ENCODE results near the gene GYPC.

The GYPC gene

DNA sequence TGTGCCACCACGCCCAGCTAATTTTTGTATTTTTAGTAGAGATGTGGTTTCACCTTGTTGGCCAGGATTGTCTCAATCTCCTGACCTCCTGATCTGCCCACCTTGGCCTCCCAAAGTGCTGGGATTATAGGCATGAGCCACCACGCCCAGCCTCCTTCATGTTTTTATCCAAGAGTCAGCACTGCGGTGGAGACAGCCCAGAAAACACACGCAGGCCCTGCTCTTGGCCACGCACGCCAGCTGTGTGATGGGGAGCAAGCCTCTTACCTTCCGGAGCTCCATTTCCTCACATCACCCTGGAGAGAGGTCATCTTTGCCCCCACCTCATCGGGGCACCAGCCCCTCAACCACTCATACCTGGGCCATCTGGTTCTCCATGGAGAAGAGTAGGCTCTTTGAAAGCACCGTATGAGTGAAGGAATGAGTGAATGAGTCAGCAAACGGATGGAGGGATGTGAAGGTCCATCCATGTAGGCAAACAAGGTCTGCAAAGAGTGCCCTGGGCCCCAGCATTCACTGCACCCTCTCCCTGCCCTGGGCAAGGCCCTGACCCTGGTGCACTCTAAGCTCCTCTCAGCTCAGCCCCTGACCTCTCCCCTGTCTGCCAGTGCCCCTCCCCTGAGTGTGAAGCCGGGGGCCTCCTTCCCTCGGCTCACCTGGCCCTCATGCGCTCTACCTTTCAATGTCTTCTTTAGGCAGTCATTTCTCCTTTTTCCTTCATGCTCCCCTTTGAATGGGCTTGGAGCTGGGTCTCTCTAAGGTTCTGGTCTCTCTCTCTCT is 7.4 kb downstream of the GYPC start:
- Mint-ChIP-seq H3K27ac (ENCODE audit: low read depth) (peak overlapping the region; percentile 98), H3K4me1 (peaks cover 95% of the 10 kb centered on the region), H3K9me3 (no peaks in the 10 kb centered on the region), H3K36me3 (ENCODE audit: insufficient read depth) (peaks cover 20% of the 10 kb centered on the region), H3K27me3 (no peaks in the 10 kb centered on the region), H3K4me3 (peak overlapping the region; percentile 68)
- DNase-seq (ENCODE audit: low spot score in 2 of 2): no peak
- no peak for ATAC-seq (replicated peaks; ENCODE audit: extremely low read depth, poor library complexity, severe bottlenecking)

DNA sequence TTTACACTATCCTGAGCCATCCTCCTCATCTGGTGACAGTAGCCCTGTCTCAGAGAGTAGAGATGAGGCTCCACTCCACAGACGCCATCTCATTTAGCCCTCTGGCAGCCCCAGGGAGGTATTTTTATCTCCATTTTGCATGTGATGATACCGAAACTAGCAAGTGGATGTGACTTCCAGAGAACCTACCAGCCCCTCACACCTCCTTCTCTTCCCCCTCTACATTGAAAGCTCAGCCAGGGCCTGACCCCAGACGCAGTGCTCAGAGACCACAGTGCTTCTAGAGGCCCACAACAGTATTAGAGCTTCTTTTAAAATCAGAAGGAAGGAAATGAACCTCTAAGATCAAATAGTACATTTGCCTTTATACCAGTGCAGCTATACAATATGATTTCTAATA is 8.3 kb downstream of the GYPC start:
- DNase-seq (ENCODE audit: low spot score in 2 of 2): peak in 1 of 2 donors; percentile 32
- H3K27me3 Mint-ChIP-seq: no peaks in the 10 kb centered on the region
- peaks cover 87% of the 10 kb centered on the region for H3K4me1 Mint-ChIP-seq
- peak overlapping the region; percentile 98 for H3K27ac Mint-ChIP-seq (ENCODE audit: low read depth)
- H3K36me3 Mint-ChIP-seq (ENCODE audit: insufficient read depth): peaks cover 22% of the 10 kb centered on the region
- ATAC-seq (replicated peaks; ENCODE audit: extremely low read depth, poor library complexity, severe bottlenecking): peak; percentile 90
- H3K4me3 Mint-ChIP-seq: peak overlapping the region; percentile 68
- no peaks in the 10 kb centered on the region for H3K9me3 Mint-ChIP-seq

GRCh38 chr2:126664639-126665038 is 8.7 kb downstream of the GYPC start:
- DNase-seq (ENCODE audit: low spot score in 2 of 2) (no peak), ATAC-seq (replicated peaks; ENCODE audit: extremely low read depth, poor library complexity, severe bottlenecking) (peak; percentile 4)
- no peaks in the 10 kb centered on the region for H3K27me3 Mint-ChIP-seq
- peaks cover 83% of the 10 kb centered on the region for H3K4me1 Mint-ChIP-seq
- H3K27ac Mint-ChIP-seq (ENCODE audit: low read depth): peak overlapping the region; percentile 98
- peak overlapping the region; percentile 68 for H3K4me3 Mint-ChIP-seq
- peaks cover 21% of the 10 kb centered on the region for H3K36me3 Mint-ChIP-seq (ENCODE audit: insufficient read depth)
- no peaks in the 10 kb centered on the region for H3K9me3 Mint-ChIP-seq

- peaks cover 22% of the 10 kb centered on the region for H3K36me3 Mint-ChIP-seq (ENCODE audit: insufficient read depth)
- peak overlapping the region; percentile 98 for H3K27ac Mint-ChIP-seq (ENCODE audit: low read depth)
- H3K4me1 Mint-ChIP-seq: peaks cover 83% of the 10 kb centered on the region
Observed at GRCh38 chr2:126665483-126665882, 9.5 kb downstream of the GYPC start.

GRCh38 chr2:126668254-126668653 is 12.3 kb downstream of the GYPC start:
- H3K4me1 Mint-ChIP-seq: peaks cover 76% of the 10 kb centered on the region
- no peaks in the 10 kb centered on the region for H3K9me3 Mint-ChIP-seq
- H3K27me3 Mint-ChIP-seq: no peaks in the 10 kb centered on the region
- DNase-seq (ENCODE audit: low spot score in 2 of 2) (no peak), ATAC-seq (replicated peaks; ENCODE audit: extremely low read depth, poor library complexity, severe bottlenecking) (no peak)
- H3K27ac Mint-ChIP-seq (ENCODE audit: low read depth): no peak overlapping the region
- H3K4me3 Mint-ChIP-seq: no peak overlapping the region
- H3K36me3 Mint-ChIP-seq (ENCODE audit: insufficient read depth): peaks cover 16% of the 10 kb centered on the region

More at GRCh38 chr2:126665483-126665882, 9.5 kb downstream of the GYPC start:
- DNase-seq (ENCODE audit: low spot score in 2 of 2): no peak
- no peak overlapping the region for H3K4me3 Mint-ChIP-seq
- H3K27me3 Mint-ChIP-seq: no peaks in the 10 kb centered on the region
- no peaks in the 10 kb centered on the region for H3K9me3 Mint-ChIP-seq
- no peak for ATAC-seq (replicated peaks; ENCODE audit: extremely low read depth, poor library complexity, severe bottlenecking)

DNA sequence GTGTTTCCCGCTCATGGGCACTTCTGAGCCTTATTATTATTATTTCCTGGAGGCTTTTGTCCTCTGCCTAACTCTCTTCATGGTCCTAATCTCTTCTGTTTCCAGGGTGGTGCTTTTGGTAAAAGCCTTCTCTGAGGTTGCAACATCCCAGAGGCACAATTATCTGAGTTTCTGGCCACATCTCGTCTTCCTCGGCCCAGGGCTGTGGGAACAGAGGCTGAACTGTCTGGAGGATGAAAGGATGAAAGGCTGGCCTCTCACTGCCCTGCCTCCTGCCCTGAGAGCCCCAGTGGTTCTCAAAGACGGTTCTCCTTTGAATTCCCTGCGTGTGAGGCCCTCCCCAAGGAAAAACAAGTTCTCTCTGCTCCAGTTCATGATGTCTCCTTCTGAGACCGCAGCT is 13.8 kb downstream of the GYPC start:
- no peak for ATAC-seq (replicated peaks; ENCODE audit: extremely low read depth, poor library complexity, severe bottlenecking)
- peaks cover 61% of the 10 kb centered on the region for H3K4me1 Mint-ChIP-seq
- H3K36me3 Mint-ChIP-seq (ENCODE audit: insufficient read depth): peaks cover 12% of the 10 kb centered on the region
- H3K4me3 Mint-ChIP-seq: no peak overlapping the region
- H3K9me3 Mint-ChIP-seq: no peaks in the 10 kb centered on the region
- no peak overlapping the region for H3K27ac Mint-ChIP-seq (ENCODE audit: low read depth)
- H3K27me3 Mint-ChIP-seq: no peaks in the 10 kb centered on the region
- DNase-seq (ENCODE audit: low spot score in 2 of 2): no peak

DNA sequence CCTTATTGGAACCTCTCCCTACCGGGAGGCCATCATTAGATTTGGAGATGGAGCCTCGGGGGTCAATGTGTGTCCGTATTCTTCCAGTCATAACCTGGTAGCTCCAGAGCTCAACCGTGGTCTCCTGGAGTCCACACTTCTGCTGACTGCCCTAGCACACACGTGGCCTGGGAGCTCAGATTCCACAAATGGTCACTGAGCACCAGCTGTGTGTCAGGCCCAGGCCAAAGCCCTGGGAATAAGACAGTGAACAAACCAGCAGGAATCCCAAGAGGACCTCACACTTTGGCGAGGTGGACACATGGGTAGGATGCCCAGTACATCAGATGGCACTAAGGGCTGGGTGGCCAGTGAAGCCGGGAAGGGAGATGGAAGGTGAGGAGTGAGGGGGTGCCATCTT is 15.5 kb downstream of the GYPC start:
- peaks cover 54% of the 10 kb centered on the region for H3K4me1 Mint-ChIP-seq
- H3K9me3 Mint-ChIP-seq: peaks cover 5% of the 10 kb centered on the region
- no peak for ATAC-seq (replicated peaks; ENCODE audit: extremely low read depth, poor library complexity, severe bottlenecking)
- no peaks in the 10 kb centered on the region for H3K27me3 Mint-ChIP-seq
- H3K4me3 Mint-ChIP-seq: no peak overlapping the region
- H3K27ac Mint-ChIP-seq (ENCODE audit: low read depth): no peak overlapping the region
- peaks cover 12% of the 10 kb centered on the region for H3K36me3 Mint-ChIP-seq (ENCODE audit: insufficient read depth)
- DNase-seq (ENCODE audit: low spot score in 2 of 2): no peak

DNA sequence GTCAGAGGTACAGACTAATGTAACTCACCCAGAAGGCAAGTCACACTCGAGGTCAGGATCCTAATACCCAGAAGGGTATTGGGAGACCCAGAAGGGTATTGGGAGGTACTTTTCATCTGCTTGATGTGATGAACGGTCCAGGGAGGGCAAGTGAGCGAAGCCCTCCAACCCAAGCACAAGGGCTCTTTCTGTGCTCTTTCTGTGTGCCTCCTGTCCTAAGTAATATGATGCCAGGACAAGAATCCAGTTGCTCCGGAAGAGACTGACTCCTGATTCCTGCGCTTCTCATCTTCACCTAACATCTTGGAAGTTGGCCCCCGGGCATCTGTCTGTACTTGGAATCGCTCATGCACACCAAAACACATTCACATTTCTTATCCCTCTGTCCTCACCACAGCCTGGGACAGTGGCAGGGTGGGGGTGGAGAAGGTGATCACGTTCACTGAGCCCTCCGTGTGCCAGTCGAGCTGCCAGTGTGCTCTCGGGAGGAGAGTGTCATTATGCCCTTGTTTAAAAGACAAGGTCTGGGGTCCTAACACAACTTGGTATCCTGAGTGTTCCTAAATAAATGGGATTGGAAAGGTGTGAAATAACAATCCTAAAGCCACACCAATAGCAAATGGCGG is 17.1 kb downstream of the GYPC start:
- DNase-seq (ENCODE audit: low spot score in 2 of 2) (no peak), ATAC-seq (replicated peaks; ENCODE audit: extremely low read depth, poor library complexity, severe bottlenecking) (no peak)
- Mint-ChIP-seq H3K9me3 (peaks cover 5% of the 10 kb centered on the region), H3K27ac (ENCODE audit: low read depth) (no peak overlapping the region), H3K27me3 (no peaks in the 10 kb centered on the region), H3K4me1 (peaks cover 48% of the 10 kb centered on the region), H3K36me3 (ENCODE audit: insufficient read depth) (peaks cover 12% of the 10 kb centered on the region), H3K4me3 (no peak overlapping the region)

DNA sequence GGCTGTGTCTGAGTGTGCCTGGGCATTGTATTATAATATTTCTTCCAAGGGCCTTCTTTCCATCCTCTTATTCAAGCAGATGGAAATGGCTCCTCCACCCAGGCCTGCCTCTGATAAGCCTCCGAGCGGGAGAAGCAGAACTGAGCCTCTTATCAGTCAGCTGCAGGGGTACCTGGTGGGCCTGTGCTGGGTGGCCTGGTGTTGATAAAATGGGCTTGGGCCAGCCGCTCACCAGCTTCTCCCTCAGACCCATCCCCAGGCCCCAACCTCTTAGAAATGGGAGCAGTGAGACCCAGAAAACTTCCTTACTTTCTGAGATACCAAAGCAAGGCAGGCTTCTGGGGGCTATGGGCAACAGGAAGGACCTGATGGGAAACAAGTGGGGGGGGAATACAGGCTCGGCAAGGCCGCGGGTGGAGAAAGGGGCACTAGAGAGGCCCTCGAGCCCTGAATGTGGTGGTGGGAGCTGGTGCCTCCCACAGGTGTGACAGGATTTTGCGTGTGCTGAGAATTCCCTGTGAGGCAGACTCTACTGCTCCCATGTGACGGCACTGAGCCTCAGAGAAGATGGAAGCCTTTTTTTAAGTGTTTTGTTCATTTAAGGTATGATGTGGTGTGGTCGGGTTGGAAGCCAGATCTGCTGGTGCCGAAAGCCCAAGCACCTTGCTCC is 18.3 kb downstream of the GYPC start:
- ATAC-seq (replicated peaks; ENCODE audit: extremely low read depth, poor library complexity, severe bottlenecking) (no peak), DNase-seq (ENCODE audit: low spot score in 2 of 2) (no peak)
- Mint-ChIP-seq H3K27me3 (no peaks in the 10 kb centered on the region), H3K9me3 (peaks cover 5% of the 10 kb centered on the region), H3K4me3 (no peak overlapping the region), H3K27ac (ENCODE audit: low read depth) (no peak overlapping the region), H3K4me1 (peaks cover 58% of the 10 kb centered on the region), H3K36me3 (ENCODE audit: insufficient read depth) (peaks cover 10% of the 10 kb centered on the region)

DNA sequence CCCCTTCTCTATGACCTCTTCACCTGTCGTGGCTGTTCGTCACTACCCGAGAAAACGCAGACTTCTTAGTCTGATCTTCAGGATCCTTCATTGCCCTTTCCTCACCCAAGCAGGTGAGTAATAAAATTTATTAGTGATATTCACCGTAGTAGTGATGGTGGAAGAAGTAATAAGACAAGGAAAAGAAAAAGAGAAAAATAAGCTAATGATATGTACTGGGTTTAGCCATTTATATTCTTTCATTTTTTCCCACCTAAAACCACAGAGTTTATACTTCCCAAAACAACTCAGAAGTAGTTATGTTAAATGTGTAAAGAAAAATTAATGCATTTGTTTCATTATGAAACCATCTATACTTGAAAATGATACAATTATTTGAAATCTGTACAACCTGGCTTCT is 19.7 kb downstream of the GYPC start:
- no peak for DNase-seq (ENCODE audit: low spot score in 2 of 2)
- Mint-ChIP-seq H3K36me3 (ENCODE audit: insufficient read depth) (peaks cover 9% of the 10 kb centered on the region), H3K27me3 (no peaks in the 10 kb centered on the region), H3K9me3 (peaks cover 5% of the 10 kb centered on the region), H3K27ac (ENCODE audit: low read depth) (peak overlapping the region; percentile 30), H3K4me3 (no peak overlapping the region), H3K4me1 (peaks cover 53% of the 10 kb centered on the region)
- ATAC-seq (replicated peaks; ENCODE audit: extremely low read depth, poor library complexity, severe bottlenecking): no peak

DNA sequence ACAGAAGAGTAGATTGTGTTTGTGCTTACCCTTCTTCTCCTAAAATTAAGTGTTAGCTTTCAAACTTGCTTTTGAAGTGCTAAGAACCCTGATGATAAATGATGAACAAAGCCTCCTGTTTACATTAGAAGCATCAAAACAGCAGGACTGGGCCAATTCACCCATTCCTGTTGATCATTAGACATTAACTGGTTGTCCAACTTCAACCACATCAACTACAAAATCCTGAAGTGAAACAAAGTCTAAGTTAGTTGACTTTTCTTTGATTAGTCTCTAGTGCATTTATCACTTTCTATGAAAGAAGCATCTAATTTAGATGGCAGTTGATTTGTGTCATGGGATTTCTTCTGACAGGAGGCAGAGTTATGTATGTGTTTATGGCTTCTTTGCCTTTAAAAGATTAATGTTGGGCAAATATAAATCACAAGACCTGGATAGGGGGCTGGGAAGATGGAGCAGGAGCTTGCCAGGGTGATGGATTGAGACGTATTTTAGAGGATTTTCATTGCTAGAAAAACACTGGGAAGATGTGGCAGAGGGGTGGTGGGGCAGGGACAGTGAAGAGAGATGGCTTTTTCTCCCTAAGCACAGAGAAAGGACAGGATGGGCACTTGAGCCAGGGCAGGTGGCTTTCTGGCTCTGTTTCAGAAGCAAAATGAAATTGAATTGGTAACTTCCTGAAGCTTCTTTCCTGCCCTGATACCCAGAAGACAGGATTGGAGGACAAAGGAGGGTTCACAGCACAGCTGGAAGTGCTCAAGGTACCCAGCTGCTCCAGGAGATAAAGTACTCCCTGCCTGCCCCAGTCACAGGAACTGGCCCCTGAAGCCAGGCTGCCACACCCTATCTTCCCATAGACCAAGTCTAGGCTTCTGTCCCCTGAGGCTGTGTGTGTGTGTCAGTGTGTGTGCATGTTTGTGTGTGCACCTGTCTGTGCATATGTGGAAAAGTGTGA is 20.5 kb downstream of the GYPC start:
- Mint-ChIP-seq H3K36me3 (ENCODE audit: insufficient read depth) (peaks cover 7% of the 10 kb centered on the region), H3K4me3 (no peak overlapping the region), H3K27ac (ENCODE audit: low read depth) (peak overlapping the region; percentile 16), H3K27me3 (no peaks in the 10 kb centered on the region), H3K9me3 (peaks cover 5% of the 10 kb centered on the region), H3K4me1 (peaks cover 49% of the 10 kb centered on the region)
- ATAC-seq (replicated peaks; ENCODE audit: extremely low read depth, poor library complexity, severe bottlenecking) (no peak), DNase-seq (ENCODE audit: low spot score in 2 of 2) (no peak)

GRCh38 chr2:126677176-126677538 is 21.2 kb downstream of the GYPC start:
- Mint-ChIP-seq H3K9me3 (peaks cover 5% of the 10 kb centered on the region), H3K4me3 (no peak overlapping the region), H3K4me1 (peaks cover 44% of the 10 kb centered on the region), H3K27ac (ENCODE audit: low read depth) (peak overlapping the region; percentile 2), H3K36me3 (ENCODE audit: insufficient read depth) (peaks cover 8% of the 10 kb centered on the region), H3K27me3 (no peaks in the 10 kb centered on the region)
- DNase-seq (ENCODE audit: low spot score in 2 of 2) (no peak), ATAC-seq (replicated peaks; ENCODE audit: extremely low read depth, poor library complexity, severe bottlenecking) (no peak)
